Measurements from ENCODE around the gene ZNF322. TPM values are rescaled to one million over a fixed set of nuclear protein-coding genes. Genes with fewer than 3 reads are reported as not detected.
"Not testable (repeated sequence)": the region's sequence is repeated elsewhere in the genome, so short reads cannot be mapped to it uniquely, and the experiment has no call there.

ZNF322 gene
- total and polyA plus RNA-seq, 7 donors = 4.2 to 13.6 (median 9.0) TPM

- 80 to 83% (median 80%) methylated on average over 7 of the region's 7 CpGs for WGBS, 3 donors
- H3K4me3 ChIP-seq = not testable (repeated sequence)
Observed at GRCh38 chr6:26670558-26670957, 11.0 kb upstream of the ZNF322 start.

GRCh38 chr6:26670003-26670402 lies 10.5 kb upstream of the ZNF322 start:
- H3K27me3 ChIP-seq (ENCODE audit: insufficient read depth in 3 of 3, low read length in 2 of 3); H3K4me1 ChIP-seq; ATAC-seq; H3K36me3 ChIP-seq (ENCODE audit: insufficient read depth in 1 of 2, low read depth in 1 of 2); DNase-seq; H3K9me3 ChIP-seq; H3K4me3 ChIP-seq; H3K27ac ChIP-seq; intact Hi-C loops (cut with DNase I): not testable (repeated sequence)
- 88 to 93% (median 89%) methylated on average over 6 of the region's 6 CpGs for WGBS, 3 donors

More at GRCh38 chr6:26670558-26670957, 11.0 kb upstream of the ZNF322 start:
- H3K4me1 ChIP-seq; H3K36me3 ChIP-seq (ENCODE audit: insufficient read depth in 1 of 2, low read depth in 1 of 2); intact Hi-C loops (cut with DNase I); H3K9me3 ChIP-seq; H3K27ac ChIP-seq; H3K27me3 ChIP-seq (ENCODE audit: insufficient read depth in 3 of 3, low read length in 2 of 3); DNase-seq; ATAC-seq: not testable (repeated sequence)

DNA sequence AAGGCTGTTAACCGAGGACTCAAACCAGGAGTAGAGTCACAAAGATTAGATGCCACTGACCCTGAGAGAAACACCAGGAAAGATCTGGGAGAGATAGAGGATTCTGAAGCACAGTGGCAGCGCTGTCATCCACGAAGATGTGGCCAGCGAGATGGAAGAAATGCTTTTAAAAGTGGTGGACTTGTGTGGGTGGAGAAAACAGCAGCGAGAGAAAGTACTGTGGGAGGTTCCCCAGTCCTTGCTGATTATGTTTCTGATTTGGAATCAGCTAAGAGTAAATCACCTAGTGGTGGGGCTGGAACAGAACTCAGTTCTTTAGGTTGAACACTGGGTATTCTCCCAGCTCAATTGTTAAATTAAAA lies 435 bp upstream of the ZNF322 start:
- 0% methylated on average over 5 of the region's 5 CpGs for WGBS, 3 donors
- Histone ChIP-seq H3K27ac (peak overlapping the region; percentile 85), H3K36me3 (ENCODE audit: insufficient read depth in 1 of 2, low read depth in 1 of 2) (peaks cover 0 to 32% of the 10 kb centered on the region in 2 donors), H3K27me3 (ENCODE audit: insufficient read depth in 3 of 3, low read length in 2 of 3) (peaks cover 0 to 14% (median 0%) of the 10 kb centered on the region in 3 donors), H3K4me1 (peaks cover 15% of the 10 kb centered on the region), H3K4me3 (peak overlapping the region; percentile 85), H3K9me3 (no peaks in the 10 kb centered on the region)
- intact Hi-C loops (cut with DNase I) = no loop called here
- no peak for DNase-seq
- TF ChIP-seq, protein P1, sequence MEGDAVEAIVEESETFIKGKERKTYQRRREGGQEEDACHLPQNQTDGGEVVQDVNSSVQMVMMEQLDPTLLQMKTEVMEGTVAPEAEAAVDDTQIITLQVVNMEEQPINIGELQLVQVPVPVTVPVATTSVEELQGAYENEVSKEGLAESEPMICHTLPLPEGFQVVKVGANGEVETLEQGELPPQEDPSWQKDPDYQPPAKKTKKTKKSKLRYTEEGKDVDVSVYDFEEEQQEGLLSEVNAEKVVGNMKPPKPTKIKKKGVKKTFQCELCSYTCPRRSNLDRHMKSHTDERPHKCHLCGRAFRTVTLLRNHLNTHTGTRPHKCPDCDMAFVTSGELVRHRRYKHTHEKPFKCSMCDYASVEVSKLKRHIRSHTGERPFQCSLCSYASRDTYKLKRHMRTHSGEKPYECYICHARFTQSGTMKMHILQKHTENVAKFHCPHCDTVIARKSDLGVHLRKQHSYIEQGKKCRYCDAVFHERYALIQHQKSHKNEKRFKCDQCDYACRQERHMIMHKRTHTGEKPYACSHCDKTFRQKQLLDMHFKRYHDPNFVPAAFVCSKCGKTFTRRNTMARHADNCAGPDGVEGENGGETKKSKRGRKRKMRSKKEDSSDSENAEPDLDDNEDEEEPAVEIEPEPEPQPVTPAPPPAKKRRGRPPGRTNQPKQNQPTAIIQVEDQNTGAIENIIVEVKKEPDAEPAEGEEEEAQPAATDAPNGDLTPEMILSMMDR (IDR thresholded peaks at IDR 0.05) = peak; percentile 17
- ATAC-seq = peak; percentile 12 to 62 (median 28)

DNA sequence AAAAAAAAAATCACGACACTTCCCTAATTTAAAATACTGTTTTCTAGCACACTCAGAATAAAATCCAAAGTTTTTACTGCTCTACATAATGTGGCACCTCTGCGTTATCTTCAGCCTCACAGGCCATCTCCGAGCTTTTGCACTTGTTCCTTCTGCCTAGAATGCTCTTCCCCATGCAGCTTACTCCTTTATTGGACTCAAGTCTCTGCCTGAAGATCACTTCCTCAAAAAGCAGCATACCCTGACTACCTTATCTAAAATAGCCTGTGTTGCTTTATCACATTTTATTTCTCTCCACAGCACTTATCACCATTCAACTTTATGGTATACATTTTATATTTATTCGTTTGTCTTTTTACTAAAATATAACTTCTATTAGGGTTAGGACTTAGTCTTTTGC lies 2.3 kb downstream of the ZNF322 start:
- WGBS, 3 donors = 90 to 95% (median 93%) methylated on average over 4 of the region's 4 CpGs
- H3K36me3 ChIP-seq (ENCODE audit: insufficient read depth in 1 of 2, low read depth in 1 of 2) = peaks cover 0 to 53% of the 10 kb centered on the region in 2 donors
- H3K9me3 ChIP-seq = no peaks in the 10 kb centered on the region
- DNase-seq (no peak), ATAC-seq (no peak)
- TF ChIP-seq, protein P1 (IDR thresholded peaks at IDR 0.05) = no peak
- intact Hi-C loops (cut with DNase I) = no loop called here
- H3K4me1 ChIP-seq = peaks cover 15% of the 10 kb centered on the region
- no peak overlapping the region for H3K4me3 ChIP-seq
- no peaks in the 10 kb centered on the region for H3K27me3 ChIP-seq (ENCODE audit: insufficient read depth in 3 of 3, low read length in 2 of 3)
- H3K27ac ChIP-seq = no peak overlapping the region

DNA sequence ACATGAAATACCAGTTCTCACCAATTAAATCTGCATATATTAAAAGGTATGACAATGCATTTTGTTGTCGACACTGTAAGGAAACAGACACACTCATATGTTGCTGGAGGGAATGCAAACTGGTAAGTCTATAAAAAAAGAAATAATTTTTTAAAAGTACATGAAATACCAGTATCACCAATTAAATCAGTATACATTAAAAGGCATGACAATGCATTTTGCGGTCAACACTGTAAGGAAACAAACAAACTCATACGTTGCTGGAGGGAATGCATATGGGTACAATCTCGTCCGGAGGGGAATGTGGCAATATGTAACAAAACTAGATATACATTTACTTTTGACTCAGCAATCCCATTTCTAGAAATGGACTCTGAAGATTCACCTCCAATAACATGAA lies 6.5 kb downstream of the ZNF322 start:
- H3K27ac ChIP-seq = no peak overlapping the region
- peaks cover 12% of the 10 kb centered on the region for H3K9me3 ChIP-seq
- TF ChIP-seq, protein P1 (IDR thresholded peaks at IDR 0.05) = no peak
- H3K36me3 ChIP-seq (ENCODE audit: insufficient read depth in 1 of 2, low read depth in 1 of 2) = peaks cover 0 to 65% of the 10 kb centered on the region in 2 donors
- DNase-seq = no peak
- no peaks in the 10 kb centered on the region for H3K27me3 ChIP-seq (ENCODE audit: insufficient read depth in 3 of 3, low read length in 2 of 3)
- intact Hi-C loops (cut with DNase I) = no loop called here
- ATAC-seq = no peak
- peaks cover 7% of the 10 kb centered on the region for H3K4me1 ChIP-seq
- H3K4me3 ChIP-seq = no peak overlapping the region
- 96 to 97% (median 97%) methylated on average over 5 of the region's 5 CpGs for WGBS, 3 donors

DNA sequence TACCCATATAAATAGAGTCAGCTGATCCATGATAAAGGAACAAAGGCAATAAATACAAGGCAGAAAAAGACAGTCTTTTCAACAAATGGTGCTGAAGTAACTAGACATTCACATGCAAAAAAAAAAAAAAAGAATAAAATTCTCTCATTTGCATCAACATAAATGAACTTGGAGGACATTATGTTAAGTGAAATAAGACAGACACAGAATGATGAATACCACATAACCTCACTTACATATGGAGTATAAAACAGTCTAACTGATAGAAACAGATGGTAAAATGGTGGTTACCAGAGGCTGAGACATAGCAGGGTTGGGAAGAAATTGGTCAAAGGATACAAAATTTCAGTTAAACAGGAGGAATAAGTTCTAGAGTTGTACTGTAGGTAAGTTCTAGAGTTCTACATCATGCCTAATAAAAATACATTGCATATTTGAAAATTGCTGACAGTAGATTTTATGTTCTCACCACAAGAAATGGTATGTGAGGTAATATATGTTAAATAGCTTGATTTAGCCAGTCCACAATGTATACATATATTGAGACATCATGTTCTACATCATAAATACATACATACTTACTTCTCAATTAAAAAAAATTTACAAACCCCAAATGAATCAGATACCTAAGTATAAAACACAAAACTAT lies 8.3 kb downstream of the ZNF322 start:
- DNase-seq = no peak
- intact Hi-C loops (cut with DNase I) = no loop called here
- Histone ChIP-seq H3K27ac (no peak overlapping the region), H3K4me1 (no peaks in the 10 kb centered on the region), H3K9me3 (peaks cover 13% of the 10 kb centered on the region), H3K4me3 (no peak overlapping the region), H3K36me3 (ENCODE audit: insufficient read depth in 1 of 2, low read depth in 1 of 2) (peaks cover 0 to 48% of the 10 kb centered on the region in 2 donors), H3K27me3 (ENCODE audit: insufficient read depth in 3 of 3, low read length in 2 of 3) (no peaks in the 10 kb centered on the region)
- no peak for ATAC-seq
- TF ChIP-seq, protein P1 (IDR thresholded peaks at IDR 0.05) = no peak
